OCI-LY7 (cell line): Measurements from ENCODE around the gene ABHD12. TPM values are rescaled to one million over a fixed set of nuclear protein-coding genes. Genes with fewer than 3 reads are reported as not detected.

Experiments used
- BruUV-seq: library from RNA; stranded (reverse); fragments of 400-500 nt; replicated peaks from 2 replicates; lab custom pipeline; 2021; lab: Mats Ljungman, UMichigan
- CTCF ChIA-PET: fragments of 300-600 bp; sonication (Branson Sonifier 250); formaldehyde crosslinking; loops from one replicate; lab custom pipeline; 2022; ENCODE audit warnings: antibody characterized with exemption; ENCODE audit not compliant: unreplicated experiment; lab: Charles Lee
- POLR2A ChIA-PET: fragments of 300-600 bp; sonication (Branson Sonifier 250); formaldehyde crosslinking; loops from one replicate; lab custom pipeline; 2022; ENCODE audit warnings: antibody characterized with exemption; lab: Charles Lee
- DNase-seq: peaks from one replicate; pipeline ENCODE4 v3.0.0-alpha.2; 2015; ENCODE audit warnings: low spot score
- H2AFZ ChIP-seq: fragments of 200-600 bp; sonication (generic), shearing (Covaris generic); 2 replicates; pipeline ENCODE4 v1.6.1; 2014; ENCODE audit warnings: mild to moderate bottlenecking, antibody characterized with exemption, low read length, moderate library complexity
- H3K27ac ChIP-seq: fragments of 200-600 bp; sonication (generic); 2 replicates; pipeline ENCODE4 v1.5.1; 2014; ENCODE audit warnings: mixed run types, low read depth, mild to moderate bottlenecking, moderate library complexity, low read length, inconsistent platforms; ENCODE audit not compliant: poor library complexity, severe bottlenecking
- H3K36me3 ChIP-seq: fragments of 200-600 bp; sonication (generic); 2 replicates; pipeline ENCODE4 v1.6.1; 2014; ENCODE audit warnings: mild to moderate bottlenecking, antibody characterized with exemption, low read length, moderate library complexity, mixed read lengths; ENCODE audit not compliant: insufficient read depth
- H3K4me1 ChIP-seq: fragments of 200-600 bp; sonication (generic); 2 replicates; pipeline ENCODE4 v1.5.1; 2014; ENCODE audit warnings: mild to moderate bottlenecking, low read length; ENCODE audit not compliant: insufficient read depth, poor library complexity, severe bottlenecking
- H3K4me2 ChIP-seq: fragments of 200-600 bp; sonication (generic); 2 replicates; pipeline ENCODE4 v1.6.1; 2014; ENCODE audit warnings: mild to moderate bottlenecking, low read length
- H3K4me3 ChIP-seq: fragments of 200-600 bp; sonication (generic); 2 replicates; pipeline ENCODE4 v1.5.1; 2014; ENCODE audit warnings: mild to moderate bottlenecking, low read depth, low read length; ENCODE audit not compliant: poor library complexity, severe bottlenecking
- H3K79me2 ChIP-seq: fragments of 200-600 bp; sonication (generic); 2 replicates; pipeline ENCODE4 v1.6.1; 2016; ENCODE audit warnings: low read depth, mild to moderate bottlenecking, low read length, moderate library complexity, mixed read lengths; ENCODE audit not compliant: insufficient read depth
- H3K9me2 ChIP-seq: fragments of 200-600 bp; sonication (generic); 2 replicates; pipeline ENCODE4 v1.6.1; 2016; ENCODE audit warnings: mild to moderate bottlenecking, low read length, mixed read lengths; ENCODE audit not compliant: insufficient read depth
- H3K9me3 ChIP-seq: fragments of 200-600 bp; sonication (generic); 2 replicates; pipeline ENCODE4 v1.6.1; 2014; ENCODE audit warnings: mild to moderate bottlenecking, mixed run types, low read length, mixed read lengths
- H4K20me1 ChIP-seq: fragments of 200-600 bp; sonication (generic); 2 replicates; pipeline ENCODE4 v1.6.1; 2014; ENCODE audit warnings: mild to moderate bottlenecking, antibody characterized with exemption, low read length, moderate library complexity, mixed read lengths; ENCODE audit not compliant: insufficient read depth
- EZH2phosphoT487 ChIP-seq: fragments of 200-600 bp; sonication (generic); IDR thresholded peaks from 2 replicates; pipeline ENCODE4 v1.6.1; 2018; ENCODE audit warnings: low read depth, borderline replicate concordance, mild to moderate bottlenecking, mixed run types, antibody characterized with exemption, low read length, moderate library complexity, mixed read lengths
- intact Hi-C: fragments of 100-400 bp; cut with micrococcal nuclease; formaldehyde crosslinking; loops from one replicate; pipeline ENCODE4 v1.10.0; 2022; ENCODE audit not compliant: unreplicated experiment
- total RNA-seq, 2 experiments: library from RNA; depleted of rRNA in 1 of 2; stranded (reverse); fragments of >200 nt in 1 of 2; shearing (Covaris generic) in 1 of 2; gene quantifications; 2 replicates each; pipeline ENCODE4 v1.2.3, GENCODE V29; 2014 to 2022
- TF ChIP-seq, protein P1 (sequence below): fragments of 200-600 bp; sonication (generic); conservative IDR thresholded peaks from 2 replicates; pipeline ENCODE4 v1.5.1; 2014; ENCODE audit warnings: mild to moderate bottlenecking, antibody characterized with exemption, low read length, moderate library complexity, mixed read lengths

The ABHD12 gene
- total RNA-seq, 2 experiments from 2014 or later, result 10.6 to 12.9 TPM

DNA sequence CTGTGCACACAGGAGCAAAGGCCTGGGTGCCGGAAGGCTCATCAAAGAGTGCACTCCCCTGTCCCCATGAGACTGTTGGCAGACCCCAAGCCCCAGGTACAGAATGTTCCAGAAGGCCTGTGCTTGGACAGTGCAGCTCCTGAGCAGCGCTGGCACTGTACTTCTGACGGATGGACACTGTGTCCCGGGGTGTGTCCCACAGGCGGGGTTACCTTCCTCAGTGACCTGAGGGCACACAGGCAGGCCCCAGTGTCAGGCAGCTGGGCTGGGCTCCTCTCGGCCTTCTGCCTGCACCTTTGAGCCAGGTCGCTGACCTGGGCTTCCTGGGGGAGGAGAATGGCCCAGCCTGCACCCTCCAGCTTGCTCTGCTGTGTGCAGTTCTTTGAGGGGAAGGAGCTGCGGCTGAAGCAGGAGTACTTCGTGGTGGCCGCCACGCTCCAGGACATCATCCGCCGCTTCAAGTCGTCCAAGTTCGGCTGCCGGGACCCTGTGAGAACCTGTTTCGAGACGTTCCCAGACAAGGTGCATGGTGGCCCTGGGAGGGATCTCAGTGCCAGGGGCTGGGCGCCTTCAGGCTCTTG, 112.6 kb downstream of the ABHD12 start:
- TF ChIP-seq, protein P1, sequence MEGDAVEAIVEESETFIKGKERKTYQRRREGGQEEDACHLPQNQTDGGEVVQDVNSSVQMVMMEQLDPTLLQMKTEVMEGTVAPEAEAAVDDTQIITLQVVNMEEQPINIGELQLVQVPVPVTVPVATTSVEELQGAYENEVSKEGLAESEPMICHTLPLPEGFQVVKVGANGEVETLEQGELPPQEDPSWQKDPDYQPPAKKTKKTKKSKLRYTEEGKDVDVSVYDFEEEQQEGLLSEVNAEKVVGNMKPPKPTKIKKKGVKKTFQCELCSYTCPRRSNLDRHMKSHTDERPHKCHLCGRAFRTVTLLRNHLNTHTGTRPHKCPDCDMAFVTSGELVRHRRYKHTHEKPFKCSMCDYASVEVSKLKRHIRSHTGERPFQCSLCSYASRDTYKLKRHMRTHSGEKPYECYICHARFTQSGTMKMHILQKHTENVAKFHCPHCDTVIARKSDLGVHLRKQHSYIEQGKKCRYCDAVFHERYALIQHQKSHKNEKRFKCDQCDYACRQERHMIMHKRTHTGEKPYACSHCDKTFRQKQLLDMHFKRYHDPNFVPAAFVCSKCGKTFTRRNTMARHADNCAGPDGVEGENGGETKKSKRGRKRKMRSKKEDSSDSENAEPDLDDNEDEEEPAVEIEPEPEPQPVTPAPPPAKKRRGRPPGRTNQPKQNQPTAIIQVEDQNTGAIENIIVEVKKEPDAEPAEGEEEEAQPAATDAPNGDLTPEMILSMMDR, result no peak
- TF ChIP-seq EZH2phosphoT487, result no peak
- Histone ChIP-seq H3K4me3 (no peak overlapping the region), H3K4me1 (peaks cover 32% of the 10 kb centered on the region), H3K36me3 (no peaks in the 10 kb centered on the region; the same call in 1 of the 2 replicates), H3K4me2 (no peak overlapping the region), H3K79me2 (no peaks in the 10 kb centered on the region), H3K27ac (no peak overlapping the region), H2AFZ (no peak overlapping the region), H3K9me3 (no peaks in the 10 kb centered on the region), H3K9me2 (no peaks in the 10 kb centered on the region), H4K20me1 (peaks cover 27% of the 10 kb centered on the region)
- BruUV-seq, result no TSS peak
- ChIA-PET POLR2A (interaction anchor here (0.7 kb wide), 1 partner anchor 136 kb away, joined by 3 read pairs; no protein-coding TSS in a partner anchor), CTCF (no interaction called here)
- DNase-seq, result no peak
- intact Hi-C loops, result no loop called here

GRCh38 chr20:25277051-25277801, 113.4 kb downstream of the ABHD12 start:
- intact Hi-C loops, result no loop called here
- TF ChIP-seq EZH2phosphoT487, result no peak
- TF ChIP-seq, protein P1, result no peak
- CTCF ChIA-PET, result no interaction called here
- H2AFZ ChIP-seq, result no peak overlapping the region
- peaks cover 25% of the 10 kb centered on the region for H3K4me1 ChIP-seq
- no peaks in the 10 kb centered on the region; the same call in 1 of the 2 replicates for H3K36me3 ChIP-seq
- H3K4me2 ChIP-seq, result no peak overlapping the region
- H3K9me2 ChIP-seq, result no peaks in the 10 kb centered on the region
- DNase-seq, result no peak
- H3K9me3 ChIP-seq, result no peaks in the 10 kb centered on the region
- H4K20me1 ChIP-seq, result peaks cover 25% of the 10 kb centered on the region
- no TSS peak for BruUV-seq
- POLR2A ChIA-PET, result interaction anchor here (0.7 kb wide), 1 partner anchor 137 kb away, joined by 3 read pairs; no protein-coding TSS in a partner anchor
- H3K27ac ChIP-seq, result no peak overlapping the region
- H3K4me3 ChIP-seq, result no peak overlapping the region
- H3K79me2 ChIP-seq, result no peaks in the 10 kb centered on the region
